Smooth muscle cell (in vitro differentiated cells): ENCODE measurements around the gene ERCC6. TPM values are rescaled to one million over a fixed set of nuclear protein-coding genes. Genes with fewer than 3 reads are reported as not detected.

ENCODE experiments used
- DNase-seq: peaks from one replicate; lab custom pipeline; 2025; ENCODE audit not compliant: unreplicated experiment; lab: John Stamatoyannopoulos, UW
- H2AFZ ChIP-seq: fragments of 200-600 bp; sonication (generic); 2 replicates; pipeline ENCODE4 v1.6.0; 2016; ENCODE audit warnings: antibody characterized with exemption, low read depth, mild to moderate bottlenecking
- H3F3A ChIP-seq: fragments of 200-600 bp; sonication (generic); 2 replicates; pipeline ENCODE4 v1.6.0; 2017; ENCODE audit warnings: antibody characterized with exemption, low read depth
- H3K27ac ChIP-seq: fragments of 200-600 bp; sonication (generic); 2 replicates; pipeline ENCODE4 v1.5.1; 2016; ENCODE audit warnings: low read depth, mild to moderate bottlenecking
- H3K27me3 ChIP-seq: fragments of 200-600 bp; sonication (generic); 2 replicates; pipeline ENCODE4 v1.6.1; 2016; ENCODE audit warnings: low read depth, mild to moderate bottlenecking
- H3K36me3 ChIP-seq: fragments of 200-600 bp; sonication (generic); 2 replicates; pipeline ENCODE4 v1.5.1; 2016; ENCODE audit warnings: low read depth
- H3K4me1 ChIP-seq: fragments of 200-600 bp; sonication (generic); 2 replicates; pipeline ENCODE4 v1.5.1; 2016; ENCODE audit warnings: low read depth
- H3K4me2 ChIP-seq: fragments of 200-600 bp; sonication (generic); 2 replicates; pipeline ENCODE4 v1.6.0; 2016; ENCODE audit warnings: mild to moderate bottlenecking
- H3K4me3 ChIP-seq: fragments of 200-600 bp; sonication (generic); 2 replicates; pipeline ENCODE4 v1.5.1; 2016; ENCODE audit warnings: mild to moderate bottlenecking
- H3K79me2 ChIP-seq: fragments of 200-600 bp; sonication (generic); 2 replicates; pipeline ENCODE4 v1.6.0; 2016; ENCODE audit warnings: low read depth, mild to moderate bottlenecking
- H3K9ac ChIP-seq: fragments of 200-600 bp; sonication (generic); 2 replicates; pipeline ENCODE4 v1.6.0; 2016; ENCODE audit warnings: low read depth
- H3K9me3 ChIP-seq: fragments of 200-600 bp; sonication (generic); replicated peaks from 2 replicates; pipeline ENCODE4 v1.5.1; 2016; ENCODE audit warnings: low read depth
- H4K20me1 ChIP-seq: fragments of 200-600 bp; sonication (generic); 2 replicates; pipeline ENCODE4 v1.6.0; 2016; ENCODE audit warnings: low read depth
- WGBS: methylation state at CpG from one replicate; pipeline ENCODE4 v1.1.7; 2016; ENCODE audit warnings: low lambda C conversion rate; 5-methylcytosine and 5-hydroxymethylcytosine counted together
- polyA plus RNA-seq: library from polyadenylated mRNA; unstranded; fragments of >200 nt; fragmentation: Nextera tagmentation; extraction: Ambion mirVana; gene quantifications from 2 replicates; pipeline ENCODE4 v1.2.1, GENCODE V29; 2016
- total RNA-seq: library from RNA; depleted of rRNA; stranded (reverse); fragments of >200 nt; gene quantifications from 2 replicates; pipeline ENCODE4 v1.2.3, GENCODE V29; 2014
- TF ChIP-seq, protein P1 (sequence below): fragments of 200-600 bp; sonication (generic); IDR thresholded peaks from 2 replicates; pipeline ENCODE4 v1.5.1; 2017; ENCODE audit warnings: borderline replicate concordance, mild to moderate bottlenecking, antibody characterized with exemption; ENCODE audit not compliant: insufficient read depth, poor library complexity, severe bottlenecking

Gene ERCC6
- total and polyA plus RNA-seq, 2 experiments from 2014 or later: 7.2 to 14.9 TPM

DNA sequence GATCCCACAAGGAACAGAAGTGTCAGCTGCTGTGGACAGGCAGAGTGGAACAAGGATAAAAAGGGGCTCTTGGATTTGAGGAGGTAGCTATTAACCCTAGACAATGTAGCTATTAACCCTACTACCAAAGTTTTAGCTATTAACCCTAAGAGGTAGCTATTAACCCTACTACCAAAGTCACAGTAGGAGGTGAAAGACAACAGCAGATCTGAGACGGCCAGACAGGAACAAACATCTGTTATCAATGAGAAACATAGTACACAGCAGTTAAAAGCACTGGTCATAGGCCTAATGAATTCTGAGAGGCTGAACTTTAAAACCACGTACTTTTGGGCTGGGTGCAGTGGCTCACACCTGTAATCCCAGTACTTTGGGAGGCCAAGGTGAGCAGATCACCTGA is 11.9 kb downstream of the ERCC6 start:
- Histone ChIP-seq H4K20me1 (peaks cover 45% of the 10 kb centered on the region), H3K4me3 (no peak overlapping the region), H2AFZ (no peak overlapping the region), H3K4me1 (no peaks in the 10 kb centered on the region), H3K9me3 (no peaks in the 10 kb centered on the region), H3K9ac (no peak overlapping the region), H3F3A (no peaks in the 10 kb centered on the region), H3K27ac (no peak overlapping the region), H3K27me3 (no peaks in the 10 kb centered on the region), H3K4me2 (no peak overlapping the region), H3K79me2 (peaks cover 6% of the 10 kb centered on the region), H3K36me3 (peaks cover 8% of the 10 kb centered on the region)
- DNase-seq: no peak
- WGBS: 86% methylated on average over 2 of the region's 2 CpGs
- TF ChIP-seq, protein P1, sequence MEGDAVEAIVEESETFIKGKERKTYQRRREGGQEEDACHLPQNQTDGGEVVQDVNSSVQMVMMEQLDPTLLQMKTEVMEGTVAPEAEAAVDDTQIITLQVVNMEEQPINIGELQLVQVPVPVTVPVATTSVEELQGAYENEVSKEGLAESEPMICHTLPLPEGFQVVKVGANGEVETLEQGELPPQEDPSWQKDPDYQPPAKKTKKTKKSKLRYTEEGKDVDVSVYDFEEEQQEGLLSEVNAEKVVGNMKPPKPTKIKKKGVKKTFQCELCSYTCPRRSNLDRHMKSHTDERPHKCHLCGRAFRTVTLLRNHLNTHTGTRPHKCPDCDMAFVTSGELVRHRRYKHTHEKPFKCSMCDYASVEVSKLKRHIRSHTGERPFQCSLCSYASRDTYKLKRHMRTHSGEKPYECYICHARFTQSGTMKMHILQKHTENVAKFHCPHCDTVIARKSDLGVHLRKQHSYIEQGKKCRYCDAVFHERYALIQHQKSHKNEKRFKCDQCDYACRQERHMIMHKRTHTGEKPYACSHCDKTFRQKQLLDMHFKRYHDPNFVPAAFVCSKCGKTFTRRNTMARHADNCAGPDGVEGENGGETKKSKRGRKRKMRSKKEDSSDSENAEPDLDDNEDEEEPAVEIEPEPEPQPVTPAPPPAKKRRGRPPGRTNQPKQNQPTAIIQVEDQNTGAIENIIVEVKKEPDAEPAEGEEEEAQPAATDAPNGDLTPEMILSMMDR: no peak

DNA sequence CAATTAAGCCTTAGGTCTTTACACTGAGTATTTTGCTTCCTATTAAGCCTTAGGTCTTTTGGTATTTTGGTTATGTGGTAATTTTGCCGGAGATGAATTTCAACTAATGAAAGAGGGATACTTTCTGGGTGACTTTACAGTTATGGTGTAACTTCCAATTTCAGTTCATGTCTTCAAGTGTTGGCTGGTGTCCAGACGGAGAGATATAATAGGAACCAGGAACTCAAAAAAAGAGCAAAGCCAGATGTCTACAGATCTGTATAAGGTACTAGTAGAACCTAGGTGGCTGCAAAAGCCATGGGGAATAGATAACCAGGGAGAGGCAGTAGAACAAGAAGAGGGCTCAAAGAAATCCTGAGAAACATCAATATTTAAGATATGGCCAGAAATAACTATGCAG is 12.3 kb downstream of the ERCC6 start:
- WGBS: 92% methylated on average over 2 of the region's 2 CpGs
- Histone ChIP-seq H2AFZ (no peak overlapping the region), H3K9ac (no peak overlapping the region), H3K4me3 (no peak overlapping the region), H3K27ac (no peak overlapping the region), H3K4me2 (no peak overlapping the region), H3K9me3 (no peaks in the 10 kb centered on the region), H3K79me2 (peaks cover 6% of the 10 kb centered on the region), H3K4me1 (no peaks in the 10 kb centered on the region), H3F3A (no peaks in the 10 kb centered on the region), H3K27me3 (no peaks in the 10 kb centered on the region), H3K36me3 (peaks cover 8% of the 10 kb centered on the region), H4K20me1 (peaks cover 45% of the 10 kb centered on the region)
- DNase-seq: no peak
- TF ChIP-seq, protein P1: no peak

DNA sequence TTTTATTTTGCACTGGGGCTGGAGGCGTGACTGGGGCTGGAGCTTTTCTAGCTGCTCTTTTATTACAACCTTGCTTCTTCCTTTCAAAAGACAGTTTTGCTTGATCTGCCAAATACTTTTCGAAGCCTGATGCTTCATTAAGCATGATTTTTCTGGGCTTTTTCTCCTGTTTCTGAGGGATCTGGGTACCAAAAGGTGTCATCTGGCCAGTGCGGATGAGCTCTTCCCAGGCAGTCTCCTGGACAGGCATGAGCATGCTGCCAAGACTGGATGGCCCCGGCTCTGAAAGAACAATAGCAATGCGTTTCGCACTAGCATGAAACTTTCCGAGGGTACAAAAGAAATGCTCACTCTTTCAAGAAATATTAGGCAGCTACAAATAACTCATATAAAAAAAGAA is 14.4 kb downstream of the ERCC6 start:
- no peak overlapping the region for H3K27ac ChIP-seq
- H3K9ac ChIP-seq: no peak overlapping the region
- no peak overlapping the region for H3K4me2 ChIP-seq
- no peaks in the 10 kb centered on the region for H3F3A ChIP-seq
- H3K9me3 ChIP-seq: no peaks in the 10 kb centered on the region
- no peaks in the 10 kb centered on the region for H3K27me3 ChIP-seq
- peaks cover 8% of the 10 kb centered on the region for H3K36me3 ChIP-seq
- TF ChIP-seq, protein P1: no peak
- no peak overlapping the region for H2AFZ ChIP-seq
- peaks cover under 1% of the 10 kb centered on the region for H3K79me2 ChIP-seq
- H3K4me1 ChIP-seq: no peaks in the 10 kb centered on the region
- DNase-seq: no peak
- H3K4me3 ChIP-seq: no peak overlapping the region
- H4K20me1 ChIP-seq: peaks cover 56% of the 10 kb centered on the region
- 95% methylated on average over 7 of the region's 7 CpGs for WGBS

DNA sequence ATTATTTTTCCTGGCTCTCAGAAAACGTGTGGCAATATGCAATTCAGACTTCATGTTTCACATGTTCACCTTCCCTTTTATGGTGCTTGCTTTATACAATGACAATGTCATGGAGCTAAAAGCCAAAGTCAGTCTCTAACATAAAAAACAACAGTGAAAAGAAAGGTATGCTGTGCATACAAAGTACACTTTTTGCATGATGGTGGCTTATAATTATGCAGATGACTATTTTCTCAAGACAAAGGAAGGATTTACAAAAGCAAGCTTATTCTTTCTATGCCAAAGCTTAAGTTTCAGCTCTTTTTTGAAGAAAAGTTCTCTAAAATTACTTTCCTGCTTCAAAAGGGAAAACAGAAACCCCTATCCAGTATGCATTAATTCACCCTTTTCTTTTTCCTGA is 15.6 kb downstream of the ERCC6 start:
- 63% methylated on average over 1 of the region's 1 CpG for WGBS
- Histone ChIP-seq H3K4me1 (no peaks in the 10 kb centered on the region), H4K20me1 (peaks cover 56% of the 10 kb centered on the region), H3K27ac (no peak overlapping the region), H2AFZ (no peak overlapping the region), H3K36me3 (peaks cover 7% of the 10 kb centered on the region), H3K9ac (no peak overlapping the region), H3K79me2 (no peaks in the 10 kb centered on the region), H3K27me3 (no peaks in the 10 kb centered on the region), H3K4me3 (no peak overlapping the region), H3K4me2 (no peak overlapping the region), H3F3A (no peaks in the 10 kb centered on the region), H3K9me3 (no peaks in the 10 kb centered on the region)
- DNase-seq: no peak
- TF ChIP-seq, protein P1: no peak
